ENCODE results near the gene ATP11B. TPM values are rescaled to one million over a fixed set of nuclear protein-coding genes. Genes with fewer than 3 reads are reported as not detected.

The ATP11B gene
- total RNA-seq, 2 experiments from 2014 or later = 139 to 143 TPM

GRCh38 chr3:182965861-182966366 is 172.6 kb downstream of the ATP11B start:
- H3K27me3 ChIP-seq (ENCODE audit: control insufficient read depth in 1 of 2, insufficient read depth in 2 of 2, low read length in 2 of 2) = no peaks in the 10 kb centered on the region
- H3K4me1 ChIP-seq (ENCODE audit: insufficient read depth, low read length) = peaks cover 18% of the 10 kb centered on the region
- no peak overlapping the region for H3K4me3 ChIP-seq (ENCODE audit: low read length)
- Mint-ChIP-seq H3K4me1 (ENCODE audit: low read depth) (peaks cover 59% of the 10 kb centered on the region), H3K4me3 (peak overlapping the region; percentile 12), H3K36me3 (ENCODE audit: low read depth) (peaks cover 38% of the 10 kb centered on the region), H3K9me3 (no peaks in the 10 kb centered on the region), H3K27me3 (no peaks in the 10 kb centered on the region), H3K27ac (peak overlapping the region; percentile 43)
- CTCF ChIA-PET = no interaction called here
- H3K9me3 ChIP-seq (ENCODE audit: control insufficient read depth in 1 of 2, insufficient read depth in 1 of 2, low read length in 2 of 2) = peaks cover 0 to 3% of the 10 kb centered on the region in 2 experiments
- POLR2A ChIA-PET = no interaction called here
- ATAC-seq (ENCODE audit: poor library complexity) (no peak), DNase-seq (no peak)
- H3K27ac ChIP-seq (ENCODE audit: low read depth in 1 of 2, low read length in 2 of 2) = peak overlapping the region in 1 of 2 donors; percentile 3
- no peak for TF ChIP-seq CTCF (IDR thresholded peaks at IDR 0.05)
- peaks cover 8% of the 10 kb centered on the region for H3K36me3 ChIP-seq (ENCODE audit: insufficient read depth, low read length)
- intact Hi-C loops (cut with DNase I, micrococcal nuclease) = no loop called here

GRCh38 chr3:182967218-182968204 is 174.2 kb downstream of the ATP11B start:
- Histone ChIP-seq H3K27me3 (ENCODE audit: control insufficient read depth in 1 of 2, insufficient read depth in 2 of 2, low read length in 2 of 2) (no peaks in the 10 kb centered on the region), H3K27ac (ENCODE audit: low read depth in 1 of 2, low read length in 2 of 2) (no peak overlapping the region), H3K4me3 (ENCODE audit: low read length) (no peak overlapping the region), H3K36me3 (ENCODE audit: insufficient read depth, low read length) (no peaks in the 10 kb centered on the region), H3K4me1 (ENCODE audit: insufficient read depth, low read length) (peaks cover 21% of the 10 kb centered on the region), H3K9me3 (ENCODE audit: control insufficient read depth in 1 of 2, insufficient read depth in 1 of 2, low read length in 2 of 2) (peaks cover 0 to 3% of the 10 kb centered on the region in 2 experiments)
- no peak for TF ChIP-seq CTCF (IDR thresholded peaks at IDR 0.05)
- intact Hi-C loops (cut with DNase I, micrococcal nuclease) = no loop called here
- ChIA-PET POLR2A (no interaction called here), CTCF (no interaction called here)
- Mint-ChIP-seq H3K27me3 (no peaks in the 10 kb centered on the region), H3K9me3 (no peaks in the 10 kb centered on the region), H3K4me1 (ENCODE audit: low read depth) (peaks cover 68% of the 10 kb centered on the region), H3K36me3 (ENCODE audit: low read depth) (peaks cover 25% of the 10 kb centered on the region), H3K27ac (peak overlapping the region; percentile 65), H3K4me3 (peak overlapping the region; percentile 69)
- ATAC-seq (ENCODE audit: poor library complexity) = peak; percentile 74
- peak in 4 of 14 experiments; percentile 21 to 67 (median 25) for DNase-seq

- Mint-ChIP-seq H3K27me3 (no peaks in the 10 kb centered on the region), H3K9me3 (no peaks in the 10 kb centered on the region), H3K4me1 (ENCODE audit: low read depth) (peaks cover 68% of the 10 kb centered on the region), H3K4me3 (no peak overlapping the region), H3K36me3 (ENCODE audit: low read depth) (peaks cover 7% of the 10 kb centered on the region), H3K27ac (peak overlapping the region; percentile 65)
- H3K4me3 ChIP-seq (ENCODE audit: low read length) = no peak overlapping the region
- H3K4me1 ChIP-seq (ENCODE audit: insufficient read depth, low read length) = peaks cover 21% of the 10 kb centered on the region
- intact Hi-C loops (cut with DNase I, micrococcal nuclease) = no loop called here
- H3K27me3 ChIP-seq (ENCODE audit: control insufficient read depth in 1 of 2, insufficient read depth in 2 of 2, low read length in 2 of 2) = no peaks in the 10 kb centered on the region
- ATAC-seq (ENCODE audit: poor library complexity) (no peak), DNase-seq (no peak)
- H3K36me3 ChIP-seq (ENCODE audit: insufficient read depth, low read length) = no peaks in the 10 kb centered on the region
- H3K9me3 ChIP-seq (ENCODE audit: control insufficient read depth in 1 of 2, insufficient read depth in 1 of 2, low read length in 2 of 2) = peaks cover 0 to 3% of the 10 kb centered on the region in 2 experiments
- CTCF ChIA-PET = no interaction called here
- POLR2A ChIA-PET = no interaction called here
- H3K27ac ChIP-seq (ENCODE audit: low read depth in 1 of 2, low read length in 2 of 2) = no peak overlapping the region
- no peak for TF ChIP-seq CTCF (IDR thresholded peaks at IDR 0.05)
Observed at GRCh38 chr3:182969277-182969676, 176.0 kb downstream of the ATP11B start.
